GM21526 (cell line): ENCODE data around the gene MAN2A2.

Experiments used
- ATAC-seq: cut with Tn5 transposase; IDR thresholded peaks from one replicate; pipeline ENCODE4 v1.9.1; 2021; ENCODE audit warnings: moderate library complexity; ENCODE audit not compliant: unreplicated experiment, low FRiP score

MAN2A2 gene

DNA sequence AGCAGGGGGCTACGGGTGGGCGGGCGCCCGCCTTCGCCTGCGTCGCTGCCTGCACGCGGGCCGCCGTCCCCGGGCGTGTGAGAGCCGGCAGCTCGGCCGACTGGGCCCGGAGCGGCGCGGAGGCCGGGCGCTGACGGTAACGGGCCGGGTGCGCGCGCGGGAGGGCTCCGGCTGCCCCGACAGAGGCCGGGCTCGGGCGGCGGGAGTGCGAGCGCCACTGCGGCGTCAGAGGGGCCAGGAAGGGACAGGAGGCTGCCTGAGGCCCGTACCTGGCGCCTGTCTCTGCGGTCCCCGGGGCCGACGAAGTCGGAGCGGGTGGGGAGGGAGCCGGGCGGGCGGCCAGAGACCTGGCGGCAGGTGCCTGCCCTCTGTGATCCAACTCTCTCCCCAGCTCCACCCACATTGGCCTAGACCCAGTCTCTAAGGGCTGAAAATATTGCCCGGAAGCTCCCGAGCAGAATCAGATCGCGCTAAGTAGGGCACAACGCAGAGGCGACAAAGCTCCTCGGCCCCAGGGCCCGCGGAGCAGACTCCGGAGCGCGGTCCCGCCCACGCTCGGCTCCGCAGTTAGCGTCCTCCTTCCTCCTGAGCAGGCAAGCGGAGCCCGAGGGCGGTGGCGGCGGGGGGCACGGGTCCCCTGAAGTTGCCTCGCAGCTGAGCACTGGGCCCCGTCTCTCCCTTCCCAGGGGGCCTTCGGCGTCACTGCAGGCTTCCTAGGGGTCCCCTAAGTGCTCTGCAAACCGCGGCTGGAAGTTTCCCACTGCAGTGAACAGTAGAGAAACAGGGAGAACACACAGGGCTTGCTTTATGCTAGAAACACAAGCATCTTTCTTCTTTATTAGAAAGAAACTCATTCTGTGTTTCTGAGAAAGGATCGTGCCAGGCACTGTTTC lies at the start of gene MAN2A2:
Gene MAN2A2 (plus strand): TSS at position 463 of the 893 bp plus-strand sequence. CDS start 906 bp downstream, outside the sequence.
- ATAC-seq, result peak; percentile 56

DNA sequence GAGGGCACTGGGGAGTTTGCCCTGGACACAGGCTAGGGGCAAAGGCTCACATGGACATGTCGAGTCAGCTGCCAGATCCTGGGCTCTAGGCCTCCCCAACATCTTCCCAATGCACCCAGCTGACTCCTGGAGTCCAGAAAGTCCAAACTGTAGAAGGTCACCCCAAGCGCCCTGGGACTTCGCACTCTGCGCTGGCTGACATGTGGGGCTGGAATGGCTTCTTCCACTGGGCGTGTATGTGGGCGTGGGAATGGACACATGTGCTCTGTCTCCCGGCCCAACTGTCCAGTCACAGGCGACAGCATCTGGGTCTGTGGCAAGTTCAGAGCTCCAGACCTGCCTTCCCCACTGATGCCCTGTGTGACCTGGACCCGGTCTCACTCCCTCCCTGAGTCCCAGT lies 48.0 kb upstream of the MAN2A2 start:
- ATAC-seq, result no peak

DNA sequence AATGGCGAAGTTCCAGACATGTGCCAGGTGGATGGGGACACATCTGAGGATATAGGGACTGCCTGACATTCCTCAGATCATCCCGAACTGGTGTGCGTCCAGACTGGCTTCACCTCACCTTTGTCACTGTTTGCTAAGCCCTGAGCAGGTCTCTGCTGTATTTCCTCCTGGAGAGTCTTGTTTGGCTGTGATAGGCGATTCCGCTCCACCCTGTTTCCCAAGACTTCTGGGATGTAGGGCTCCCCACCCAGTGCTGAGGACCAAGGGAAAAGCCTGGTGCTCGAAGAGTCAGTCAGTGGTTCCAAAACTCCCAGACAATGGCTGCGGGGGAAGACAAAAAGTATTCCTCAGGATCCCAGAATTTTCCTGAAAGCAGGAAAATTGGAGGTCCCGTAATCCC lies 45.8 kb upstream of the MAN2A2 start:
- ATAC-seq, result no peak

DNA sequence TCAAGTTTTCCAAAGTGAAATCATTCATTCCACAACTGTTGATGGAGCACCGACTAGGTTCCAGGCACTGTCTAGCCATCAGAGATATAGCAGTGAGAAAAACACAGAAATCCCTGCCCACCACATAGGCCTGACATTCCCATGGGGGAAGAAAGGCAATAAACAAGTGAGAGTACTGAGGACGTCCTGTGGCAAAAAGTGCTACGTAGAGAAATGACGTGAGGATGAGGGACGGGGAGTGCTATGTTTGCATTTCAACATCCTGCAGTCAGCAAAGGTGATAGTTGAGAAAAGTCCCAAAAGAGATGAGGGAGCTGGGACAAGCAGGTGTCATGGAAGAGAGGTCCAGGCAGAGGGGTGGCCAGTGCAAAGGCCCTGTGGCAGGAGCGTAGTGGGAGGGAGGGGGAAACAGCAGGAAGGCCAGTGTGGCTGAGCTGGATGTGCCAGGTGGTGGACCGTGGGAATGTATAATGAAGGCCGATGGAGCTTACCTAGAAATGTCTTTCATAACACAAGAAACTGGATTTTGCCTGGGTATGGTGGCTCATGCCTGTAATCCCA lies 45.1 kb upstream of the MAN2A2 start:
- no peak for ATAC-seq

DNA sequence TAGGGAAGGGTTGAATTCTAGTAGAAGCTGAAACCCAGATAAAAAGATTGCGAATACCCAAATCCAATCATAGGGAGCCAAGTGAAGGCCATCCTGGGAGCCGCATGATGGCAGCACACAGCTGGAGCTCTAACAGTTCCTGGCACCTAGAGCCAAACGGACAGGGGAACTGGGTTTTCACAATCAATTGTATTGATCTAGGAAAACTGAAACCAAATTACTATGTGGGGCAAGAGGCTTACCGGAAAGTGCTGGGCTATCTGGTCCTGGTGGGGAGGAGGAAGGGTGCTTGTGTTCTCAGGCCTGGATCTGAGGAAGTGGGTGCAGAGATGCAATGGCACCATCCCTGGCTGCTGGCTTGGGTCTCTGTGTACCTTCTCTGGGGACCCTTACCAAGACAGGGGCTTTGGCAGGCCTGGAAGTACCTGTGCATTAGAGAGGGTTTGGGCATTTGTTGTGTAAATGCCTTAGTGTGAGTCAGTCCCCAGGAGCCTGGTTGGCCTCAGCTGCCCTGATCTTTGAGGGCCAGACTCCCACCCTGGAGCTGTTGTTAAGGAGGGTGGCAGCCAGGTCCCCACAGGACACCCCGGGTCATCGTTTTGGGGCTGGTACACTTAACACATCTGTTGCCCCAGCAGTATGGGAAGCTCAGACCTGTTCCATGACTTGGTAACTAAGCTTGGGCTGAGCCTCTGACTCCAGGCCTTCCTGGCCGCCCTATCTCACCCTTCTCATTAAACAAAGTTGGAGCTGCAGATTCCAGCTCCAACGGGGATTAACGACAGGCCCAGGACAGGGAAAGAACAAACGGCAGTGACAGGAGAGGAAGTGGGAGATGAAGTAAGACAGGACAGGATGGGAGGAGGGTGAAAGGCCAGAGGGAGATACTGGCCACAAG lies 43.6 kb upstream of the MAN2A2 start:
- no peak for ATAC-seq

GRCh38 chr15:90860450-90860849 lies 42.7 kb upstream of the MAN2A2 start:
- no peak for ATAC-seq

DNA sequence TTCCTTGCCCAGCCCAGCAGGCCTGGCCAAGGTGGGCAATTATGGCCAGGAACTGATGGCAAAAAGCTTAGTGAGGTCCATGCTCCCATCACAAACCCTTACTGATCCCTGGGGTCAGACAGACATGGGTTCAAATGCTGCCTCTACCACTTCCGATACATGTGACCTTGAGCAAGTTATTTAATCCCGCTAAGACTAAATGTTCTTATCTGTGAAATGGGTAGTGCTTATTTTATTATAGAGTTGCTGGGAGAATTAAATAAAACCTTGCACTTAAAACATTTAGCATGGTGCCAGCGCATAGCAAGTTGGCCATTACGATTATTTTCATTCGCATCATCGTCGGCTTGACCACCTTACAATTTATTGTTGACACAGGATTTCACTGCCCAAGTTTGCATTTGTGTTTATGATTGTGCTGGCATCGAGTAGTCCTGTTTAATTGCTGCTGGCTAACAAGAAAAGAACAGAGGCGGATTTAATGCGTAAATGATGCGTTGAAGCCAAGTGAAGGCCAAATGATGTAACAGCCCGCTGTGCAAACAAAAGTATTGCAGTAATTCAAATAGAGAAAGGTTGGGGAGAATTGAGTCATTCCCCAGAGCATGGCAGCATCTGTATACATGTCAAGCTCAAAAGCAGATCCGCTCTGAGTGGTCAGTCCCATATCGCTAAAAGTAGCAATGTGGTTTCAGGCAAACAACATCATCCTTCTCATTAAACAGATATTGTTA lies 42.0 kb upstream of the MAN2A2 start:
- ATAC-seq, result no peak

DNA sequence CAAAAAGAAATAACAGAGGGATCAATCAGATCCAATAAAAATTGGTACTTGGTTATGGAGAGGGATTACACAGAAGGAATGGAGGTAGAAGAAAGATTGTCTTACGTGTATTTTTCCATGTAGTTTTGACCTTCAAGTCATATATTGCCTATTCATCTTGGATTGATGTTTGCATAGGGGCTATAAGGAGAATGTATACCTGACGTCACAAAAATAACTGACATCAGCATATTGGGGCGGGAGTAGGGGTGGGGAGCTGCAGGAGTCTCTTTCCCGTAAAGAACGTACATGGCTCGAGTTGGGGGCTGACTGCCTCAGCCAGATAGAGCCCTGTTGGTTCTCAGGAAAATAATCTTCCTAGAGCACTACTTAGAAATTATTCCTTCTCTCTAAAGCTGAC lies 40.6 kb upstream of the MAN2A2 start:
- ATAC-seq, result no peak

GRCh38 chr15:90862964-90863778 lies 39.9 kb upstream of the MAN2A2 start:
- ATAC-seq, result no peak

DNA sequence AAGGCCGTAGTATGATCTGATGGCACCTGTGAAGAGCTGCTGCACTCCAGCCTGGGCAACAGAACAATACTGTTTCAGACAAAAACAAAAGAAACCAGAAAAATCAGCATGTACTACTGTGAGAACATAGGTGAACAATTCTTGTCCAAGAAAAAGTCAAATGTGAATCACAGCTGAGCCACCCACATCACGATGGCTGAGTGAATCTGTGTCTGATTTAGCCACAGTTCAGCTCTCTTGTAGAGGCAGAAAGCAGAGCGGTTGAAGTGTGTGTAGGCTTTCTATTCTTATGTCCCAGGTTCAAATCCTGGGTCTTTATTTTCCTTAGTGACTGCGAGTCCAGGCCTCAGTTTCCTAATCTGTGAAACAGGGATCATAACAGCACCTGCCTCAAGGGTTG lies 39.1 kb upstream of the MAN2A2 start:
- ATAC-seq, result no peak

DNA sequence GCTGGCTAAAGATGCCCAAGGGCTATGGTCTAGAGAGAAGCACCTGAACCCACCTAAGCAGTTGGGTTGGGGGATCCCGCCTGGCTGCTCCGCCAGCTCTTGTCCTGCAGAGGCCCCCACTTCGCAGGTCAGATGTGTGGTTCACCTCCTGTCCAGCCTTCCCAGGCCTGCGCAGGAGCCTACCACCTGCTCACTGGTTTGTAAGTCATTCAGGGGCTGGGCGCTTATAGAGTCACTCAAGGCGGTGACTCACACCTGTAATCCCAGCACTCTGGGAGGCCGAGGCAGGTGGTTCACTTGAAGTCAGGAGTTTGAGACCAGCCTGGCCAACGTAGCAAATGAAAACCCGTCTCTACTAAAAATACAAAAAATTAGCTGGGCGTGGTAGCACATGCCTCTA lies 38.6 kb upstream of the MAN2A2 start:
- ATAC-seq, result no peak

DNA sequence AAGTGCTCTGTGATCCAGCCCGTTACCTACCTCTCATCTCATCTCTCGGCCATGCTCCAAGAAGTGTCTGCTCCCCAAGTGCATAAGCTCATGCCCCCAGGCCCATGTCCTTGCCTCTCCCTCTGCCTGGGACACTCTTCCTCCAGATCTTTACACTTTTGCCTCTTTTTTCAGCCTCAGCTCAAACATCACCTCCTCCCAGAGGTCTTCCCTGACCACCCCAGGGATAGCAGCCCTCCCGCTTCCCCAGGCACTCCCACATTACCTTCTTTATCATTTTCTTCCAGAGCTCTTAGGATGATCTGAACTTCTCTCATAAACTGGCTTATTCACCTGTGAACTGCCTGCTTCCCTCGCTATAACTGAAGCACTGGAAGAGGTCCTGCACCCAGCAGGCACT lies 37.4 kb upstream of the MAN2A2 start:
- no peak for ATAC-seq

GRCh38 chr15:90866161-90866715 lies 36.9 kb upstream of the MAN2A2 start:
- no peak for ATAC-seq

GRCh38 chr15:90866800-90867199 lies 36.3 kb upstream of the MAN2A2 start:
- ATAC-seq, result no peak

- no peak for ATAC-seq
Observed at GRCh38 chr15:90868261-90868689, 34.8 kb upstream of the MAN2A2 start, which contains the start of gene FURIN. FURIN (plus strand) TSS chr15:90868588; CDS start chr15:90875741, 7,153 bp downstream.

DNA sequence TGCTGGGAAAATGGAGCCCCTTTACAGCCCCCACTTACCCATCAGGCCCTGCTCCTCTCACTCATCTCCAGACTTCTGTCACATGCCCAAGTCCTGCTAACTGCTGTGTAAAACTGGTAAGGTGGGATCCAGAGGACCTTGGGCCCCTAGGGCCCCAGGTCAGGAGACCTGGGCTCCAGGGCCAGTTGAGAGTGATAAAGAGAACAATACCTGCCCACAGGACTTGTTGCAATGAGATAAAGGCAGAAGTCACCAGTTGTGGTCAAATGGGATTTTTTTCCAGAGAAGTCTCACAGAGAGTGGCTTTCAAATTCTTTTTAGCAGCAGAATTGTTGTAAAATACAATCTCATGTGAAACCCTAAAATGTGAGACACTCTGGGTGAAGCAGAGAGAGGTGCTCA lies 34.0 kb upstream of the MAN2A2 start:
- no peak for ATAC-seq

DNA sequence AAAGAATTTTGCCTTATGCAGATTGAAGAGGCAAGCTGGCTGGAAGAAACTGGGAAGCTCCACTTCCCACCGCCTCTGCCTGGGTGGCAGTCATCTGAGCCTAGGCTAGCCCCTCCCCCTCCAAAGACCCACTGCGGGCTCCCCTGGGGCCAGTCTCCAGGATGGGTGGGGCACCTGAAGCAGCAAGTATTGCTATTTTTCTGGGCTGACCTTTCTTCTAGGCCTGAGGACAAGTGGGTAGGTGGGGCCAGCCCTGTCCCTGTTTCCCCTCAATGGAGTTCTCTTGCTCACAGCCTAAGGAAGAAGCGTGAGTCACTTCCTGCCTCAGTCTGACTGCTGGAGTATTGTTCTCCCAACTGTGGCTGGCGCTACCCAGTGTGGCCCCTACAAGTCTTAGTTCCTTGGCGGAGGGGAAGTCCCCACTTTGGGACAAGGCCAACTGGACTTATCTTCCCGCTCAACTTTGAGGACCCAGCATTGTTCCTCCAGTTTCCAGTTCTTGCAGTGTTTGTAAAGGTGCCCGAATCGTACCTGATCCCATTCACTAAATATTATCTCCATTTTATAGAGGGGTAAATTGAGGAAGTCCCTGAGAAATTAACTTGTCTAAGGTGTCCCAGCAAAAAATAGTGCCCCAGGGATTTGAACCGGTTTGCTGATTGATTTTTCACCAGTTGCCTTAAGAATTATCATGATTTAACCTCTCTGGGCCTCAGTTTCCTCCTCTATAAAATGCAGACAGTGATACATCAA lies 33.3 kb upstream of the MAN2A2 start:
- ATAC-seq, result no peak

GRCh38 chr15:90870354-90871138 lies 32.6 kb upstream of the MAN2A2 start:
- no peak for ATAC-seq
